GM21447 (cell line): ENCODE measurements around the gene AACS.
"Not testable (repeated sequence)": the region's sequence is repeated elsewhere in the genome, so short reads cannot be mapped to it uniquely, and the experiment has no call there.

Source experiments
- ATAC-seq: cut with Tn5 transposase; IDR thresholded peaks from one replicate; pipeline ENCODE4 v1.9.1; 2021; ENCODE audit not compliant: unreplicated experiment

AACS gene

GRCh38 chr12:125055591-125055990 lies 9.6 kb upstream of the AACS start:
- ATAC-seq, result no peak

- no peak for ATAC-seq
Observed at GRCh38 chr12:125056306-125056705, 8.9 kb upstream of the AACS start.

- no peak for ATAC-seq
Observed at GRCh38 chr12:125057708-125058107, 7.5 kb upstream of the AACS start.

- ATAC-seq, result no peak
Observed at GRCh38 chr12:125061229-125061628, 4.0 kb upstream of the AACS start.

GRCh38 chr12:125063522-125063921 lies 1.7 kb upstream of the AACS start:
- not testable (repeated sequence) for ATAC-seq

- no peak for ATAC-seq
Observed at GRCh38 chr12:125064492-125064891, 743 bp upstream of the AACS start.

DNA sequence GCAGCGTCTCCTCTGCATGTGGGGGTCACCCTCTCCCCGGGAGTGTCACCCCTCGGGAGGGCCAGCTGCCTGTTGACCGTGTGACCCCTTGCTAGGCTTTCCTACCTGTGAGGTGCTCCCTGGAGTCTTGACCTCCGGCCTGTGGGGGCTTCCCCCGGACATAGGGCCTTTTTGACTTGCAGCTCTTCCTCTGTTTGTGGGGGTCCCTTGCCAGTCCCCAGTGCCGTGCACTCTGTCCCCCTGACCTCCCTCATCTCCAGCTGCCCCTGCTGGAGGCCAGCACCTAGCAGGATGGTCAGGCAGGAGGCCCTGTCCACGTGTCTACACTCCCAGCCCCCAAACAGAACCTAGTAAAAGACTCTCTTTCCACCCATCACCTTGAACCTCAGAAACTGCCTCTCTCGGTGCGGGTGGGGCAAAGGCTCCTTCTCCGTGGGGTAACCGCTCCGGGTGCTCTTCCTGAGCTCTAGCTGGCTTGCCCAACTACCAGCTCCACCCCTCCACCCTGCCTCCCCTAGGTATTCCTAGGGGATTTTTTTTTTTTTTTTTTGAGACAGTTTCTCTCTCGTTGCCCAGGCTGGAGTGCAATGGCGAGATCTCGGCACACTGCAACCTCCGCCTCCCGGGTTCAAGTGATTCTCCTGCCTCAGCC lies 810 bp downstream of the AACS start:
- ATAC-seq, result no peak

GRCh38 chr12:125068391-125068790 lies 3.2 kb downstream of the AACS start:
- ATAC-seq, result no peak

DNA sequence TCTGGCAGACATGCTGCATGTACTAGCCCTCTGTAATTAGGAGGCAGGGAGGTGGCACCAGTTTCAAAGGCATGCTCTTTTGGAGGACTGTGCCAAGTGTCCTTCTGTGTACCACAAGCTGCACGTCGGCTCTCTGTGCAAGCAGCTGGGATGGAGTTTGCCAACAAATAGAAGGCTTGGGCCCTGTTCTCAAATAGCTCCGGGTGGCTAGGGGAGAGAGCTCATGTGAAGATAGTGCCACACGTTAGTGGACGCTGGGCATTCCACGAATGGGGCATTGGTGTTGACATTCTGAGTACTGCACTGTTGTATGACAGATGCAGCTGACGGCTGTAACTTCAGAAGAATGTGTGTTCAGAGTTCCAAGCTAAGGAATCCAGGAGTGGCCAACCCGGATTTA lies 4.4 kb downstream of the AACS start:
- ATAC-seq, result no peak

GRCh38 chr12:125070112-125070511 lies 4.9 kb downstream of the AACS start:
- no peak for ATAC-seq

- no peak for ATAC-seq
Observed at GRCh38 chr12:125070661-125071390, 5.6 kb downstream of the AACS start.

GRCh38 chr12:125071456-125071855 lies 6.2 kb downstream of the AACS start:
- no peak for ATAC-seq

GRCh38 chr12:125072496-125072895 lies 7.3 kb downstream of the AACS start:
- ATAC-seq, result no peak

GRCh38 chr12:125074294-125074693 lies 9.1 kb downstream of the AACS start:
- ATAC-seq, result not testable (repeated sequence)

DNA sequence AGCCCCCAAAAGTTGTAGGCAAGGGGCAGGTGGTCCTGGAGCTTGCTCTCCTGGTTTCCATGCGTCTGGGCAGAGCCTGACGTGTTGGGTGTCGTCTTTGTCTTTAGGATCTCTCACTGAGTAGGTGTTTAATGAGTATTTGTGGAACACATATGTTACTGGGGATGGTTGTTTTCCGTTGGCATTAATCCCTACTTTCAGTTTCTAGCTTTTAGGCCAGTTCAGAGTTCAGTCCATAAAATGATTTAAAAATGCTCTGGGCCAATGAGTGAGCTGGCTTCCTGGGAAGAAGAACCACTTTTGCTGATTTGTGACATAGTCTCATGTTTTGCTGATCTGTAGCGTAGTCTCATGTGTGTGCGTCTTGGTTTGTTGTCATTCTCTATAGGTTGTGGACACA lies 10.9 kb downstream of the AACS start:
- ATAC-seq, result no peak

GRCh38 chr12:125079084-125079483 lies 13.8 kb downstream of the AACS start:
- no peak for ATAC-seq

DNA sequence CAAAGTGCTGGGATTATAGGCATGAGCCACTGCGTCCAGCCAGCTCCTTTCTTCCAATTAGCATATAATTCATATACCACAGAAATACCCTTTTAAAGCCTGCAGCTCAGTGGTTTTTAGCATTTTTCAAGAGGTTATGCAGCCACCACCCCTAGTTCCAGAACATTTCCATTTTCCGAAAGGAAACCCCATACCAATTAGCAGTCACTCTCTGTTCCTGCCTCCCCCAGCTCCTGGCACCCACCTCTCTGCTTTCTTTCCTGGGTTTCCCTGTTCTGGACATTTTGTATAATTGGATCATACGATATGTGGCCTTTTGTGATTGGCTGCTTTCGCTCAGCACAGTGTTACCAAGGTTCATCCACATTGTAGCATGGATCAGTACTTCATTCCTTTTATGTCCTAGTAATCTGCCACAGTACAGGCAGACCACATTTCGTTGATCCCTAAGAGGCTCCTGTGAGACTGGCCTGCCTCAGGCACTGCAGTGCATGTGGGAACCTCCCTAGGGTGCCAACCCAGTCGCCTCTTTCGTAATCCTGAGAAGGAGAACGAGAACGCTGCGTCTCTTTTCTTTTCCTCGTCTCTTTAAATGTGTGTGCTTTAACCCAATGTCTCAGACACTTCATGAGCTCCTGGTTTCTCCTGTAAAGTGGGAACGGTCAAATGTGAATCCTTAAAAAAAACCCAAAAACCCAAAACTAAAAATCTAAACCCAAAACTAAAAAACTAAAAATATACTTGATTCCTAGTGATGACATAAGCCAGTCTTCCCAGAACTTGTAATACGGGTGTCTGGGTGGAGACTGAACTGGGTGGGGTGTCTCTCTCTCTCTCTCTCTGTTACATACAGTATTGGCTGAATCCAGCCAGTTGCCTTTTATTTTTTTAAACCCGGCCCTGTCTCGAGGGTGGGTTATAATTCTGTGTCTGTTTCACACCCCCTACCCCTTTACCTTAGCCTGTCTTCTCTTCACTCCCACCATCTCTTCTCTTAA lies 14.7 kb downstream of the AACS start:
- ATAC-seq, result no peak

DNA sequence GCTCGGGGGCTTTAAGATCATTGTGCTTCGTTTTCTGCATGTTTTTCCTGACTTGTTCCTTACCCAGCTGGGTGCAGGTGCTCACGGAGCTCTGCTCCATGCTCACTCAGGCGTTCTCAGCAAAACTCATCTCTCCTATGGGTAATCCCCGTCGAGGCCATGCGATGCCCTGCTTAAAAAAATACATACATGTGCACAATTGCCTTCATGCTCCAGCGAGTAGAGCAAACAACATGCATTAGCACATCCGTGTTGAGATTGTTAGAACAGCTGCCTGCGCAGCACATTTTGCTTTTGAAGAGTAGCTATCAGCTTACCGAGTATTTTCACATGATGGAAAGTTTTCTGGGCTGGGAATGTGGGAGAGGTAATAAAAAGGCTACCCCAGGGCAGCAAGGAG lies 16.2 kb downstream of the AACS start:
- no peak for ATAC-seq

DNA sequence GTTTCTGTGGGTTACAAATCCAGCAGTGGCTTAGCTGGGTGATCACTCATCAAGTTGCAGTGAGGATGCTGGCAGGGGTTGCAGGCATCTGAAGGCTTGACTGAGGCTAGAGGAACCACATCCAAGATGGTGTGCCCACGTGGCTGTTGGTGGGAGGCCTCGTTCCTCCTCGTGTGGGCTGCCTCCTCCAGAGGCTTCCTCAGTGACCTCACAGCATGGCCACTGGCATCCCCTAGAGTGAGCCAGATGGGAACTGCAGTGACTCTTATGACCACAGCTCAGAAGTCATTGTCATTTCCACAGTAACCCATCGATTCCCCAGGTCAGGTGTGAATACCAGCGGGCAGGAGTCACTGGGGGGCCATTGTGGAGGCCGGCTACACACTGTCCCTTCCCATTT lies 17.8 kb downstream of the AACS start:
- ATAC-seq, result no peak

- not testable (repeated sequence) for ATAC-seq
Observed at GRCh38 chr12:125088199-125088598, 23.0 kb downstream of the AACS start.

DNA sequence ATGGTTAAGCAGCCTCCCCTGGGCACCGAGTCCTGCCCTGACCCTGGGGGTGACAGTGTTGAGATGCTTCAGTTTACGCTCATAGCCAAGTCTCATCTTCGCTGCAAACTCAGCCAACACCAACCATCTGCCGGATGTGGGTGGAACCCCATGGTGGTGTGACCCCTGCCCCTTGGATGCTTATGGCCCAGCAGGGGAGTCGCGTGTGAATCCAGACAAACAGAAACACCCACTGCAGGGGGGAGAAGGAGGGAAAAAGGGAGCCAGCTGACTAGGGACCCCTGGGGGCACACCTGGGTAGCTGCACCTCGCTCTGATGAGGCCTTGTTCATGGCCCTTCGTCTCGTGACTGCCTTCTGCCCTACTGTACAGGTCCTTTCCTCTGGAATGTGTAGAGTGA lies 23.8 kb downstream of the AACS start:
- no peak for ATAC-seq

GRCh38 chr12:125089626-125090025 lies 24.4 kb downstream of the AACS start:
- no peak for ATAC-seq
